Osteocyte (in vitro differentiated cells): ENCODE results near the gene WWC2. TPM values are rescaled to one million over a fixed set of nuclear protein-coding genes. Genes with fewer than 3 reads are reported as not detected.

Experiments
- DNase-seq: peaks from one replicate; pipeline ENCODE4 v3.0.0; 2021; ENCODE audit warnings: mixed read lengths; ENCODE audit not compliant: unreplicated experiment; ENCODE audit errors: extremely low spot score
- H3K27ac Mint-ChIP-seq: one replicate; pipeline ENCODE4 v1.8.0; 2021; ENCODE audit warnings: mild to moderate bottlenecking, mixed read lengths; ENCODE audit not compliant: unreplicated experiment
- H3K27me3 Mint-ChIP-seq: one replicate; pipeline ENCODE4 v1.8.0; 2021; ENCODE audit warnings: mixed read lengths; ENCODE audit not compliant: unreplicated experiment
- H3K36me3 Mint-ChIP-seq: one replicate; pipeline ENCODE4 v1.8.0; 2021; ENCODE audit warnings: mixed read lengths; ENCODE audit not compliant: unreplicated experiment
- H3K4me1 Mint-ChIP-seq: one replicate; pipeline ENCODE4 v1.8.0; 2021; ENCODE audit warnings: mixed read lengths; ENCODE audit not compliant: unreplicated experiment
- H3K4me3 Mint-ChIP-seq: one replicate; pipeline ENCODE4 v1.8.0; 2021; ENCODE audit warnings: mild to moderate bottlenecking, moderate library complexity, mixed read lengths; ENCODE audit not compliant: unreplicated experiment
- H3K9me3 Mint-ChIP-seq: one replicate; pipeline ENCODE4 v1.8.0; 2021; ENCODE audit warnings: mixed read lengths; ENCODE audit not compliant: unreplicated experiment
- total RNA-seq: library from RNA; stranded (reverse); gene quantifications from 2 replicates; pipeline ENCODE4 v1.2.1, GENCODE V29; 2021
- TF ChIP-seq, protein P1 (sequence below): fragments of 200-600 bp; sonication (generic); IDR thresholded peaks from 2 replicates; pipeline ENCODE4 v1.5.0; 2021; ENCODE audit warnings: antibody characterized with exemption, mild to moderate bottlenecking, moderate library complexity

Gene WWC2
- total RNA-seq, 1 donor from 2014 or later = 53.5 TPM

DNA sequence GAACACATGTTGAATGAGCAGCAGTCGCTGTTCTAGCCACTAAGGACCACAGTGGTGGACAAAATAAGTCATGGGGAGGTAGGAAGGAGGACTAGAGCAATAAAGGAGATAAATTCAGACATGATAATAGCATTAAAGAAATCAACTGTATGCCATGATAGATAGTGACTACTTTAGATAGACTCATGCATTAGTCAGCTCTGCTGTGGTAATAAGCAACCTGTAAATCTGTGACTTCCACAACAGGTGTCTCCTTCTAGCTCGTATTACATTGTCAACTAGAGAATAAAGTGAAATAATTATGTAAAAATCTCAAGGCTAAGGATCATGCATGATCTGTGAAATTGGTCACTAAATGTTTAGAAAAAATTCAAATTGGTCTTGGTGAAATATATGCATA lies 77.9 kb downstream of the WWC2 start:
- TF ChIP-seq, protein P1, sequence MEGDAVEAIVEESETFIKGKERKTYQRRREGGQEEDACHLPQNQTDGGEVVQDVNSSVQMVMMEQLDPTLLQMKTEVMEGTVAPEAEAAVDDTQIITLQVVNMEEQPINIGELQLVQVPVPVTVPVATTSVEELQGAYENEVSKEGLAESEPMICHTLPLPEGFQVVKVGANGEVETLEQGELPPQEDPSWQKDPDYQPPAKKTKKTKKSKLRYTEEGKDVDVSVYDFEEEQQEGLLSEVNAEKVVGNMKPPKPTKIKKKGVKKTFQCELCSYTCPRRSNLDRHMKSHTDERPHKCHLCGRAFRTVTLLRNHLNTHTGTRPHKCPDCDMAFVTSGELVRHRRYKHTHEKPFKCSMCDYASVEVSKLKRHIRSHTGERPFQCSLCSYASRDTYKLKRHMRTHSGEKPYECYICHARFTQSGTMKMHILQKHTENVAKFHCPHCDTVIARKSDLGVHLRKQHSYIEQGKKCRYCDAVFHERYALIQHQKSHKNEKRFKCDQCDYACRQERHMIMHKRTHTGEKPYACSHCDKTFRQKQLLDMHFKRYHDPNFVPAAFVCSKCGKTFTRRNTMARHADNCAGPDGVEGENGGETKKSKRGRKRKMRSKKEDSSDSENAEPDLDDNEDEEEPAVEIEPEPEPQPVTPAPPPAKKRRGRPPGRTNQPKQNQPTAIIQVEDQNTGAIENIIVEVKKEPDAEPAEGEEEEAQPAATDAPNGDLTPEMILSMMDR = no peak
- Mint-ChIP-seq H3K27ac (no peak overlapping the region), H3K9me3 (no peaks in the 10 kb centered on the region), H3K4me1 (peaks cover 54% of the 10 kb centered on the region), H3K4me3 (no peak overlapping the region), H3K27me3 (no peaks in the 10 kb centered on the region), H3K36me3 (peaks cover 2% of the 10 kb centered on the region)
- no peak for DNase-seq

DNA sequence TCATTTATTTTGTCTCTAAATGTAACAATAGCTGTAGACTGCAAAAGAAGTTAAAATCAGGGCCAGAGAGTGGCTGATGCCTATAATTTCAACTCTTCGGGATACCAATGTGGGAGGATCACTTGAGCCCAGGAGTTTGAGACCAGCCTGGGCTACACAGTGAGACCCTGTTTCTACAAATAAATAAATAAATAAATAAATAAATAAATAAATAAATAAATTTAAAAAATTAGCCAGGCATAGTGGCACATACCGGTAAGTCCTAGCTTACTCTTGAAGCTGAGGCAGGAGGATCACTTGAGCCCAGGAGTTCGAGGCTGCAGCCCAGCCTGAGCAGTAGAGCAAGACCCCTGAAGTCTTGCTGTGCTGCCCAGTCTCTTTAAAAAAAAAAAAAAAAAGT lies 79.1 kb downstream of the WWC2 start:
- H3K4me1 Mint-ChIP-seq = peaks cover 46% of the 10 kb centered on the region
- H3K4me3 Mint-ChIP-seq = no peak overlapping the region
- H3K27me3 Mint-ChIP-seq = no peaks in the 10 kb centered on the region
- H3K36me3 Mint-ChIP-seq = peaks cover 2% of the 10 kb centered on the region
- no peaks in the 10 kb centered on the region for H3K9me3 Mint-ChIP-seq
- TF ChIP-seq, protein P1 = no peak
- DNase-seq = no peak
- no peak overlapping the region for H3K27ac Mint-ChIP-seq

DNA sequence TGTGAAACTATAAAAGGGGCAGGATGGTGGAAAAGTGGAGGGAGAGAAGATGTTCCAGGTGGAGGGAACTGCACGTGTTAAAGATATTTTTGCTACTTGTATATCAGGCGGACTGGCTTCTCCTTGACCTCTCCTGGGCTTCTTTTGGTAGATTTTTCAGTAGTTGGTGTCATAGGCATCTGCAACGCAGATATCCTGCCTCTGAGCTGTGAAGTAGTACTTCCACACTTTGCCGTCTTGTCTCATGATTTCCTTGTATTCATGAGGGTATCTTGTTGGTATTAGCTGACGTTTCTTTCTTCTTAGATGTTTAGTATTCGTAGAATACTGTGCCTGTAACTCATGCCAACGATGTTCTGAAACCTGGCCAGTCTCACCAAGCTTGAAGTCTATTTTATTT lies 81.0 kb downstream of the WWC2 start:
- Mint-ChIP-seq H3K27ac (no peak overlapping the region), H3K4me3 (no peak overlapping the region), H3K9me3 (no peaks in the 10 kb centered on the region), H3K4me1 (peaks cover 38% of the 10 kb centered on the region), H3K27me3 (no peaks in the 10 kb centered on the region), H3K36me3 (peaks cover 2% of the 10 kb centered on the region)
- DNase-seq = no peak
- TF ChIP-seq, protein P1 = no peak

DNA sequence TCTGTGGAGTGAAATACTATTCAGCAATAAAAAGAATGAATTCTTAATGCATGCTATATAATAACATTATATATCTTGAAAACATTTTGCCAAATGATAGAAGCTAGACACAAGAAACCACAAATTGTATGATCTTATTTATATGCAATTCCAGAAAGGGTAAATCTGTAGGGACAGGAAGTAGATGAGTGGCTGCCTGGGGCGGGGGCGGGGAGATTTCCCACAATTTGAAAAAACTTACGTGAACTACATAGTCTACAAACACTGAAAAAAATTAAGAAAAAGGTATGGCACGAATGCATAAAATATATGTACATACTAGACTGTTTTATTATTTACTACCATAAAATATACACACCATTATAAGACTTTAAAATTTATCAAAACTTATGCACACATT lies 81.6 kb downstream of the WWC2 start:
- TF ChIP-seq, protein P1 = no peak
- no peak for DNase-seq
- H3K4me1 Mint-ChIP-seq = peaks cover 37% of the 10 kb centered on the region
- no peaks in the 10 kb centered on the region for H3K9me3 Mint-ChIP-seq
- H3K36me3 Mint-ChIP-seq = peaks cover 4% of the 10 kb centered on the region
- no peaks in the 10 kb centered on the region for H3K27me3 Mint-ChIP-seq
- H3K27ac Mint-ChIP-seq = no peak overlapping the region
- H3K4me3 Mint-ChIP-seq = no peak overlapping the region

DNA sequence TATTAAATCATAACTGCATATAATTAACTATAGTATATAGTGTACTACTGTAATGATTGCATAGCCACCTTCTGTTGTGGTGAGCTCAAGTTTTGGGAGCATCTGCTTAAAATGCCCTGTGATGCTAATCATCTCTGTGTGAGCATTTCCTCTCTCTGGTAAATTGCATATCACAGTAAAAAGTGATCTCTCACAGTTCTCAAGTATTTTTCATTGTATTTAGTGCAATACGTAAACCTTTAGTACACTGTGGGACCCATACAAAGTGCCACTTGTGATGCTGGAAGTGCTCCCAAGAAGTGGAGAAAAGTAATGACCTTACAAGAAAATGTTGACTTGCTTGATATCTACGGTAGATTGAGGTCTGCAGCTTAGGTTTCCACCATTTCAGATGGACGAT lies 82.0 kb downstream of the WWC2 start:
- peaks cover 4% of the 10 kb centered on the region for H3K36me3 Mint-ChIP-seq
- no peaks in the 10 kb centered on the region for H3K9me3 Mint-ChIP-seq
- no peak overlapping the region for H3K4me3 Mint-ChIP-seq
- DNase-seq = no peak
- peaks cover 32% of the 10 kb centered on the region for H3K4me1 Mint-ChIP-seq
- H3K27me3 Mint-ChIP-seq = no peaks in the 10 kb centered on the region
- H3K27ac Mint-ChIP-seq = no peak overlapping the region
- TF ChIP-seq, protein P1 = no peak
